Neural progenitor cell (in vitro differentiated cells): ENCODE data around the gene PDE11A. TPM values are rescaled to one million over a fixed set of nuclear protein-coding genes. Genes with fewer than 3 reads are reported as not detected.

ENCODE experiments used
- DNase-seq: peaks from one replicate; pipeline ENCODE4 v3.0.0-alpha.2; 2016; ENCODE audit warnings: low spot score
- H2AFZ ChIP-seq: fragments of 200-600 bp; sonication (generic); replicated peaks from 2 replicates; pipeline ENCODE4 v1.6.1; 2016; ENCODE audit warnings: antibody characterized with exemption
- H3F3A ChIP-seq: fragments of 200-600 bp; sonication (generic); 2 replicates; pipeline ENCODE4 v1.6.1; 2016; ENCODE audit warnings: antibody characterized with exemption, low read depth
- H3K27ac ChIP-seq: fragments of 200-600 bp; sonication (generic); 2 replicates; pipeline ENCODE4 v1.5.1; 2016; ENCODE audit warnings: mild to moderate bottlenecking
- H3K27me3 ChIP-seq: fragments of 200-600 bp; sonication (generic); 2 replicates; pipeline ENCODE4 v1.6.1; 2016; ENCODE audit warnings: mild to moderate bottlenecking, moderate library complexity
- H3K36me3 ChIP-seq: fragments of 200-600 bp; sonication (generic); 2 replicates; pipeline ENCODE4 v1.5.1; 2016
- H3K4me1 ChIP-seq: fragments of 200-600 bp; sonication (generic); 2 replicates; pipeline ENCODE4 v1.6.1; 2016; ENCODE audit warnings: mixed run types
- H3K4me2 ChIP-seq: fragments of 200-600 bp; sonication (generic); 2 replicates; pipeline ENCODE4 v1.6.1; 2016
- H3K4me3 ChIP-seq: fragments of 200-600 bp; sonication (generic); 2 replicates; pipeline ENCODE4 v1.5.1; 2016
- H3K79me2 ChIP-seq: fragments of 200-600 bp; sonication (generic); 2 replicates; pipeline ENCODE4 v1.6.1; 2016; ENCODE audit warnings: low read depth
- H3K9ac ChIP-seq: fragments of 200-600 bp; sonication (generic); 2 replicates; pipeline ENCODE4 v1.6.1; 2016
- H3K9me3 ChIP-seq: fragments of 200-600 bp; sonication (generic); 2 replicates; pipeline ENCODE4 v1.5.1; 2016; ENCODE audit warnings: low read depth
- H4K20me1 ChIP-seq: fragments of 200-600 bp; sonication (generic); 2 replicates; pipeline ENCODE4 v1.6.1; 2016; ENCODE audit warnings: low read depth
- H3K27ac Mint-ChIP-seq: 3 replicates; pipeline ENCODE4 v1.8.0; 2021; ENCODE audit warnings: mixed read lengths
- H3K27me3 Mint-ChIP-seq: 2 replicates; pipeline ENCODE4 v1.8.0; 2022; ENCODE audit warnings: low read depth, mild to moderate bottlenecking, inconsistent platforms, moderate library complexity, mixed read lengths; ENCODE audit not compliant: insufficient read depth
- H3K36me3 Mint-ChIP-seq: 3 replicates; pipeline ENCODE4 v1.8.0; 2021; ENCODE audit warnings: mixed read lengths
- H3K4me1 Mint-ChIP-seq: 3 replicates; pipeline ENCODE4 v1.8.0; 2021; ENCODE audit warnings: mixed read lengths
- H3K4me3 Mint-ChIP-seq: 3 replicates; pipeline ENCODE4 v1.8.0; 2021; ENCODE audit warnings: mild to moderate bottlenecking, moderate library complexity, mixed read lengths
- H3K9me3 Mint-ChIP-seq: 3 replicates; pipeline ENCODE4 v1.8.0; 2020; ENCODE audit warnings: mixed read lengths
- EZH2 ChIP-seq: fragments of 200-600 bp; sonication (generic); IDR thresholded peaks from 2 replicates; pipeline ENCODE4 v1.6.1; 2017; ENCODE audit warnings: antibody characterized with exemption, mild to moderate bottlenecking, moderate library complexity
- EZH2phosphoT487 ChIP-seq: fragments of 200-600 bp; sonication (generic); IDR thresholded peaks from 2 replicates; pipeline ENCODE4 v1.6.1; 2017; ENCODE audit warnings: antibody characterized with exemption
- total RNA-seq: library from RNA; depleted of rRNA; stranded (reverse); fragments of >200 nt; gene quantifications from 2 replicates; pipeline ENCODE4 v1.2.3, GENCODE V29; 2015; ENCODE audit warnings: low replicate concordance
- TF ChIP-seq, protein P1 (sequence below): fragments of 200-600 bp; sonication (generic); IDR thresholded peaks from 2 replicates; pipeline ENCODE4 v1.5.1; 2017; ENCODE audit warnings: antibody characterized with exemption, mild to moderate bottlenecking

PDE11A gene
- total RNA-seq, 1 donor from 2014 or later, result 0.13 TPM

DNA sequence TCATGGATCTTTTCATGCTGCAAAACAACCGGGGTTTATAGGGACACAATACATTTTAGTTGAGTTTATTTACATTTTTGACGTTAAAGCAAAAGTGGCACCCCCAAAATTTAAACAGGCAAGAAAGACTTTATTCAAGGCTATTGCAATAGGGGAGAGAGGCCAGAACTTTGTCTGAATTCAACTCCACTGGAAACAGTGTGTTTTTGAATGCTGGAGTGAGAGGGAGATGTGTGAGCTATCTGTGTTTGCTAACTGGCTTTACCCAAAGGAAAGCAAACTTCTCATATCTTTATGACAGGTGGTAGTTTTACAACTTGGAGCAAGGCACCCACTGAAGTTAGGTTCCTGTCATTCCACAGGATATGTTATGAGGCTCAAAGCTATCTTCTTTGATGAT is 472.6 kb downstream of the PDE11A start:
- no peak overlapping the region for H3K9ac ChIP-seq
- no peak overlapping the region for H3K4me2 ChIP-seq
- Mint-ChIP-seq H3K4me1 (peaks cover 25% of the 10 kb centered on the region), H3K27ac (no peak overlapping the region), H3K9me3 (no peaks in the 10 kb centered on the region), H3K36me3 (no peaks in the 10 kb centered on the region), H3K4me3 (no peak overlapping the region), H3K27me3 (peaks cover 2% of the 10 kb centered on the region)
- H3K27me3 ChIP-seq, result no peaks in the 10 kb centered on the region
- H3K36me3 ChIP-seq, result no peaks in the 10 kb centered on the region
- no peaks in the 10 kb centered on the region for H4K20me1 ChIP-seq
- no peaks in the 10 kb centered on the region for H3K4me1 ChIP-seq
- no peaks in the 10 kb centered on the region for H3K79me2 ChIP-seq
- H3K9me3 ChIP-seq, result no peaks in the 10 kb centered on the region
- no peak overlapping the region for H3K27ac ChIP-seq
- H2AFZ ChIP-seq, result no peak overlapping the region
- H3F3A ChIP-seq, result no peaks in the 10 kb centered on the region
- no peak overlapping the region for H3K4me3 ChIP-seq
- TF ChIP-seq EZH2phosphoT487 (no peak), EZH2 (no peak)
- TF ChIP-seq, protein P1, sequence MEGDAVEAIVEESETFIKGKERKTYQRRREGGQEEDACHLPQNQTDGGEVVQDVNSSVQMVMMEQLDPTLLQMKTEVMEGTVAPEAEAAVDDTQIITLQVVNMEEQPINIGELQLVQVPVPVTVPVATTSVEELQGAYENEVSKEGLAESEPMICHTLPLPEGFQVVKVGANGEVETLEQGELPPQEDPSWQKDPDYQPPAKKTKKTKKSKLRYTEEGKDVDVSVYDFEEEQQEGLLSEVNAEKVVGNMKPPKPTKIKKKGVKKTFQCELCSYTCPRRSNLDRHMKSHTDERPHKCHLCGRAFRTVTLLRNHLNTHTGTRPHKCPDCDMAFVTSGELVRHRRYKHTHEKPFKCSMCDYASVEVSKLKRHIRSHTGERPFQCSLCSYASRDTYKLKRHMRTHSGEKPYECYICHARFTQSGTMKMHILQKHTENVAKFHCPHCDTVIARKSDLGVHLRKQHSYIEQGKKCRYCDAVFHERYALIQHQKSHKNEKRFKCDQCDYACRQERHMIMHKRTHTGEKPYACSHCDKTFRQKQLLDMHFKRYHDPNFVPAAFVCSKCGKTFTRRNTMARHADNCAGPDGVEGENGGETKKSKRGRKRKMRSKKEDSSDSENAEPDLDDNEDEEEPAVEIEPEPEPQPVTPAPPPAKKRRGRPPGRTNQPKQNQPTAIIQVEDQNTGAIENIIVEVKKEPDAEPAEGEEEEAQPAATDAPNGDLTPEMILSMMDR, result no peak
- DNase-seq, result no peak

DNA sequence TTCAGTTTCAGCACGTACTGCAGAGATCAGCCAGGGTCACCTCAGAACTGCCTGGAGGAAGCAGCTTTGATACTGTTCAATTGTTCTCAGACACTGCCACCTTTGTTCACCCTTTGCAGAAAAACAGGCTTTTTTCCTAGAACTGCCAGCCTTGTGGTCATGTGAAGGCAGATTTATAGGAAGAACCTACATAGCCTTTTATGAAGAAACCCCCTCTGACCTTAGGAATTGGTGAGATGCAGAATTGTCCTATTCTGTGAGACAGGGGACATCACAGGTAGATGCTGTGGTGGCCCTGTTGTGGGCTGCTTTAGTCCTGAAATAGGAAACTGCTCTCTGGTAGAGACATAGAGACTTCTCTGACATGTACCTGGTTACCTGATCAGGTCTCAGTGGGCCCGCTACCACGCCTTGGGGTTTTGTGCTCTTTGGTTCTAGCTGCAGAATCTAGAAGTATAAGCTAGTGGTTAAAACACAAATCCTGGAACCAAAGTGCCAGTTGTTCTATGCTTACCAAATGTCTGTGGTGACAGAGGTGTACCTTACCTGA is 473.4 kb downstream of the PDE11A start:
- Histone ChIP-seq H4K20me1 (no peaks in the 10 kb centered on the region), H2AFZ (no peak overlapping the region), H3K4me2 (no peak overlapping the region), H3K27me3 (no peaks in the 10 kb centered on the region), H3K36me3 (no peaks in the 10 kb centered on the region), H3K9me3 (no peaks in the 10 kb centered on the region), H3K79me2 (no peaks in the 10 kb centered on the region), H3K4me3 (no peak overlapping the region), H3K4me1 (no peaks in the 10 kb centered on the region), H3K27ac (no peak overlapping the region), H3F3A (no peaks in the 10 kb centered on the region), H3K9ac (no peak overlapping the region)
- Mint-ChIP-seq H3K36me3 (no peaks in the 10 kb centered on the region), H3K4me1 (peaks cover 22% of the 10 kb centered on the region), H3K9me3 (no peaks in the 10 kb centered on the region), H3K27ac (peak overlapping the region; percentile 26), H3K27me3 (peaks cover 2% of the 10 kb centered on the region), H3K4me3 (no peak overlapping the region)
- TF ChIP-seq EZH2 (no peak), EZH2phosphoT487 (no peak)
- TF ChIP-seq, protein P1, result no peak
- DNase-seq, result no peak

DNA sequence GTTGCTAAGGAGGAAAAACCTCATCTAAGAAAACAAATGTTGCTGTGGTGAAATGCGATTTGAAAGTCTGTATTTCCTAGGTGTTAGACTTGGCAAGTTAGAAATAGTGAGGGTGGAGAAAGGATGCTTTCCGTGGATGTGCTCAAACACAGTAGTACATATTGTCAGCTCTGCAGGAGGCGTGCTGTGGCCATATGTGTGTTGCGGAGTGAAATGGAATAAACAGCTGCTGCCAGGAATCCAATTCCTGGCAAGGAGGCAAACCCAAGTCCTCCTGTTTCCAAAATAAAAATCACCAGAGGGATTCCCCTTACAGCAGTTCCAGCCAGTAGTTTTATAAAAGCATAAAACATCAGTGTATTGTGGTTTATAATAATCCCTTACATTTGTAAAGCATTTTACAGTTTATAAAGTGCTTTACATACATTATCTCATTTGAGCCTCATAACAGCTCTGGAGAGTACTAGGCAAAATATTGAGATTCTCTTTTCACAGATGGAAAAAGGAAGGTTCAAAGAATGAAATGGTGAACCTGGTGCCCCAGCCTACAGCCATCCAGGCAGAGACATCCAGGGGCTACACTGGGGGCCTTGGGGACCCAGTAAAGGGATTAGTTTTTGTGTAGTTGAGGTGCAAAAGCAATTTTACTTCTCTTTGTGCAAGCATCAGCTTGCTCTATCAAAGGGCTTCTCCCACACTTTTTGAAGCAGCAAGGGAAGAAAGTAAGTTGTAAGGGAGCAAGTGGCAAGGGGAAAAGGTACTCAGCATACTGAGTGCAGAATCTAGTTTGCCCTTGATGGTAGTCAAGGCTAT is 474.0 kb downstream of the PDE11A start:
- no peak overlapping the region for H2AFZ ChIP-seq
- H3K27ac Mint-ChIP-seq, result peak overlapping the region; percentile 26
- peaks cover 28% of the 10 kb centered on the region for H3K4me1 Mint-ChIP-seq
- no peaks in the 10 kb centered on the region for H3K4me1 ChIP-seq
- H3K27ac ChIP-seq, result no peak overlapping the region
- no peaks in the 10 kb centered on the region for H3K9me3 ChIP-seq
- peak overlapping the region; percentile 14 for H3K4me3 Mint-ChIP-seq
- no peaks in the 10 kb centered on the region for H3F3A ChIP-seq
- H3K4me2 ChIP-seq, result no peak overlapping the region
- H3K36me3 ChIP-seq, result no peaks in the 10 kb centered on the region
- no peak for DNase-seq
- H3K27me3 ChIP-seq, result no peaks in the 10 kb centered on the region
- no peaks in the 10 kb centered on the region for H3K79me2 ChIP-seq
- H3K36me3 Mint-ChIP-seq, result no peaks in the 10 kb centered on the region
- H3K9ac ChIP-seq, result no peak overlapping the region
- H3K4me3 ChIP-seq, result no peak overlapping the region
- H3K27me3 Mint-ChIP-seq, result peaks cover 2% of the 10 kb centered on the region
- no peaks in the 10 kb centered on the region for H3K9me3 Mint-ChIP-seq
- no peaks in the 10 kb centered on the region for H4K20me1 ChIP-seq
- TF ChIP-seq EZH2 (no peak), EZH2phosphoT487 (no peak)
- TF ChIP-seq, protein P1, result no peak
